HG03442 (cell line): Measurements from ENCODE around the gene KRT76.

Experiments
- ATAC-seq: cut with Tn5 transposase; IDR thresholded peaks from one replicate; pipeline ENCODE4 v1.9.1; 2021; ENCODE audit warnings: mild to moderate bottlenecking, moderate library complexity; ENCODE audit not compliant: unreplicated experiment

KRT76 gene

GRCh38 chr12:52787324-52788191, 10.4 kb upstream of the KRT76 start:
- no peak for ATAC-seq

- ATAC-seq: no peak
Measured at GRCh38 chr12:52784909-52785308, 7.8 kb upstream of the KRT76 start.

GRCh38 chr12:52783563-52784316, 6.6 kb upstream of the KRT76 start:
- ATAC-seq: no peak

GRCh38 chr12:52782502-52782901, 5.4 kb upstream of the KRT76 start:
- ATAC-seq: no peak

GRCh38 chr12:52781399-52782082, 4.4 kb upstream of the KRT76 start:
- ATAC-seq: no peak

- ATAC-seq: no peak
Measured at GRCh38 chr12:52779914-52780313, 2.8 kb upstream of the KRT76 start.

GRCh38 chr12:52778833-52779232, 1.7 kb upstream of the KRT76 start:
- ATAC-seq: no peak

GRCh38 chr12:52777566-52777965, 421 bp upstream of the KRT76 start:
- ATAC-seq: no peak

- ATAC-seq: no peak
Measured at GRCh38 chr12:52776435-52776834, 710 bp downstream of the KRT76 start.

- ATAC-seq: no peak
Measured at GRCh38 chr12:52774629-52775250, 2.4 kb downstream of the KRT76 start.

- ATAC-seq: no peak
Measured at GRCh38 chr12:52772772-52773171, 4.4 kb downstream of the KRT76 start.

- no peak for ATAC-seq
Measured at GRCh38 chr12:52772188-52772587, 5.0 kb downstream of the KRT76 start.

GRCh38 chr12:52771505-52771904, 5.6 kb downstream of the KRT76 start:
- ATAC-seq: no peak

- ATAC-seq: no peak
Measured at GRCh38 chr12:52771088-52771487, 6.1 kb downstream of the KRT76 start.

- ATAC-seq: no peak
Measured at GRCh38 chr12:52769946-52770345, 7.2 kb downstream of the KRT76 start.

- no peak for ATAC-seq
Measured at GRCh38 chr12:52769354-52769753, 7.8 kb downstream of the KRT76 start.

GRCh38 chr12:52768479-52769200, 8.5 kb downstream of the KRT76 start:
- ATAC-seq: no peak

- ATAC-seq: no peak
Measured at GRCh38 chr12:52767427-52767826, 9.7 kb downstream of the KRT76 start.

GRCh38 chr12:52767020-52767379, 10.1 kb downstream of the KRT76 start:
- ATAC-seq: no peak

- no peak for ATAC-seq
Measured at GRCh38 chr12:52766351-52767019, 10.7 kb downstream of the KRT76 start.
